Brain pericyte (primary cell): ENCODE data around the gene CTXN1.
"Not testable (repeated sequence)": the region's sequence is repeated elsewhere in the genome, so short reads cannot be mapped to it uniquely, and the experiment has no call there.

ENCODE experiments used
- DNase-seq: peaks from one replicate; pipeline ENCODE4 v3.0.0-alpha.2; 2012; ENCODE audit warnings: low read depth, low spot score

Gene CTXN1

GRCh38 chr19:7900931-7901330, 25.0 kb downstream of the CTXN1 start:
- DNase-seq: no peak

DNA sequence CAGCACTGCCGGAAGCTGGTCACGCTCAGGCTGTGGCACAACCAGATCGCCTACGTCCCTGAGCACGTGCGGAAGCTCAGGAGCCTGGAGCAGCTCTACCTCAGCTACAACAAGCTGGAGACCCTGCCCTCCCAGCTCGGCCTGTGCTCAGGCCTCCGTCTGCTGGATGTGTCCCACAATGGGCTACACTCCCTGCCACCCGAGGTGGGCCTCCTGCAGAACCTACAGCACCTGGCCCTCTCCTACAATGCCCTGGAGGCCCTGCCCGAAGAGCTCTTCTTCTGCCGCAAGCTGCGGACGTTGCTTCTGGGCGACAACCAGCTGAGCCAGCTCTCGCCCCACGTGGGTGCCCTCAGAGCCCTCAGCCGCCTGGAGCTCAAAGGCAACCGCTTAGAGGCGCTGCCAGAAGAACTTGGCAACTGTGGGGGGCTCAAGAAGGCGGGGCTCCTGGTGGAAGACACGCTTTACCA, 25.5 kb downstream of the CTXN1 start:
- DNase-seq: no peak

- no peak for DNase-seq
Measured at GRCh38 chr19:7899751-7900378, 26.1 kb downstream of the CTXN1 start.

- DNase-seq: no peak
Measured at GRCh38 chr19:7898967-7899366, 27.0 kb downstream of the CTXN1 start.

GRCh38 chr19:7897292-7897691, 28.6 kb downstream of the CTXN1 start:
- DNase-seq: no peak

DNA sequence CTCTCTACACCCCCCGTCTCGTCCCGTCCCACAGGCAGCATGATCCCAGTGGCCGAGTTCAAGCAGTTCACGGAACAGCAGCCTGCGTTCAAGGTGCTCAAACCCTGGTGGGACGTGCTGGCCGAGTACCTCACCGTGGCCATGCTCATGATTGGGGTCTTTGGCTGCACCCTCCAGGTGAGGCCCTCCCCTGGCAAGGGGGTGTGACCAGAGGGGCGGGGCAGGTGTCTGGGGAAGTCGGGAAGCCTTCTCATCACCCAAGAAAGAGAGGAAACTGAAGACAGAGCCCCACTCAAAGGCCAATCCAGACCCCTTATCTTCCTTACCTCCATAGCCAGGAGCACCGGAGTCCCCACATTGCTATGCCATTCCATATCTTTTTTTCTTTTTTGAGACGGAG, 30.4 kb downstream of the CTXN1 start:
- no peak for DNase-seq

GRCh38 chr19:7894612-7895309, 31.2 kb downstream of the CTXN1 start:
- no peak for DNase-seq

DNA sequence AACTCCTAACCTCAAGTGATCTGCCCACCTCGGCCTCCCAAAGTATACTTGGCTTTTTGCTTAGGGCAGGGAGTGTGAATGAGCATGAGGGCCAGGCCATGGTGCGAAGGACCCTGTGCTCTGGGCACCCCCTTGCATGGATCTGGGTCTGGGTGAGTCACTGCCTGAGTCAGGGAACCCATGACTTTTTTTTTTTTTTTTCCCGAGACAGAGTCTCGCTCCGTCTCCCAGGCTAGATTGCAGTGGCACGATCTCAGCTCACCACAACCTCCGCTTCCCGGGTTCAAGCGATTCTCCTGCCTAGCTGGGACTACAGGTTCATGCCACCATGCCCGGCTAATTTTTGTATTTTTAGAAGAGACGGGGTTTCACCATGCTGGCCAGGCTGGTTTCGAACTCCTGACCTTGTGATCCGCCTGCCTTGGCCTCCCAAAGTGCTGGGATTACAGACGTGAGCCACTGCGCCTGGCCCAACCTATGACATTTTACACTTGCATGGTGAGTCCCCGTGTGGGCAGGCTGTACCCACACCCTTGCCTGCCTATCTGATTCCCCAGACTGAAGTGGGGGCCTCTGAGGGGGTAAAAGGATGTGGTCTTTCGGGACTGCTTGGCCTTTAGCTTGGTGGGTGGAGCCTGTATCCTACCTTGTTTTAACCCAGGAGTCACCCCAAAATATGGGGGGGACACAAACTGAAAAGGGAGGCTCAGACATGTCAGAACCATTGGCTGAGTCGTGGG, 32.4 kb downstream of the CTXN1 start:
- not testable (repeated sequence) for DNase-seq

GRCh38 chr19:7888826-7889217, 37.1 kb downstream of the CTXN1 start:
- no peak for DNase-seq

- DNase-seq: no peak
Measured at GRCh38 chr19:7888145-7888825, 37.6 kb downstream of the CTXN1 start, which contains the start of gene LRRC8E. LRRC8E (plus strand) TSS chr19:7888510; CDS start chr19:7895604, 7,094 bp downstream.

DNA sequence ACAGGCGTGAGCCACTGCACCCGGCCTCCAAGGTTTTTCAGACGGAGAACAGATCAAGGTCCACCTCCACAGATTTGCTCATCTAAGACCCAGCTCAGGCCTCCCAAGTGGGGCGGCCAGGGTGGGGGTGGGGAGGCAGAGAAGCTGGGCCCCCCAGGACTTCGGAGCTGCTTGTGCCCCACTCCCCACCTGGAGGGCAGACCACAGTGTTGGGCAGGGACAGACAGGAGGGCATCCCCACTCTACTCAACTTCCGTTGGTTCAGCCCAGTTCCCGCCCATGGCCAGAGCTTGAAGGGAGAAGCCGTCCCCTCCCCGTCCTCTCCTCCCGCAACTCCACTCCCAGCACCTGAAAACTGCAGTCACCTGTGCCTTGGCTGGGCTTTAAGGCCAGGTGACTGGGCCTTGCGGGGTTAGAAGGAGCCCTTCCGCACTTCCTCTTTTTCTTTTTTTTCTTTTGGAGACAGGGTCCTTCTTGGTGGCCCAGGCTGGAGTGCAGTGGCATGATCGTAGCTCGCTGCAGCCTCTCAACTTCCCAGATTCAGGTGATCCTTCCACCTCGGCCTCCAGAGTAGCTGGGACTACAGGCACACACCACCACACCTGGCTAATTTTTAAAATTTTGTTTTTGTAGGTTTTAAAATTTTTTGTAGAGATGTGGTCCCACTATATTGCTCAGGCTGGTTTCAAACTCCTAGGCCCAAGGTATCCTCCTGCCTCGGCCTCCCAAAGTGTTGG, 38.4 kb downstream of the CTXN1 start:
- no peak for DNase-seq

- no peak for DNase-seq
Measured at GRCh38 chr19:7885818-7886217, 40.1 kb downstream of the CTXN1 start.

GRCh38 chr19:7883796-7884570, 42.0 kb downstream of the CTXN1 start:
- no peak for DNase-seq

- DNase-seq: no peak
Measured at GRCh38 chr19:7883105-7883504, 42.8 kb downstream of the CTXN1 start.

- DNase-seq: no peak
Measured at GRCh38 chr19:7881910-7882309, 44.0 kb downstream of the CTXN1 start.

DNA sequence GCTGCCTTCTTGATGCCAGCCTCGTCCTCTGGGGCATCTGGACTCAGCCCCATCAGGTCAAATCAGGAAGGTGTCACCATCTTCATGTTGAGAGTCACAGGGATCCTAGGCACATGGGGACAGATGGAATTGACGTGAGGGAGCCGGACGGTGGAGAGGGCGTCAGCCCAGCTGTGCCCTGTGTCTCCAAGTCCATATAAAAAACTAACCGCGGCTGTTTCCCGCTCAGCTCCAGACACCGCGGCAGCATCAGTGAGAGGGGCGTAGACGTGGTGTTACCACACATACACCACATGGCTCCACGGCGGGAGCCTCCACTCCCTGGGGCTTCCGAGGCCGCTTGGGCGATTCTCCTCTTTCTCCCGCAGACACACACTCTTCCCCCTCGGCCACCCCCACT, 46.1 kb downstream of the CTXN1 start:
- no peak for DNase-seq

GRCh38 chr19:7879111-7879807, 46.7 kb downstream of the CTXN1 start:
- DNase-seq: no peak

DNA sequence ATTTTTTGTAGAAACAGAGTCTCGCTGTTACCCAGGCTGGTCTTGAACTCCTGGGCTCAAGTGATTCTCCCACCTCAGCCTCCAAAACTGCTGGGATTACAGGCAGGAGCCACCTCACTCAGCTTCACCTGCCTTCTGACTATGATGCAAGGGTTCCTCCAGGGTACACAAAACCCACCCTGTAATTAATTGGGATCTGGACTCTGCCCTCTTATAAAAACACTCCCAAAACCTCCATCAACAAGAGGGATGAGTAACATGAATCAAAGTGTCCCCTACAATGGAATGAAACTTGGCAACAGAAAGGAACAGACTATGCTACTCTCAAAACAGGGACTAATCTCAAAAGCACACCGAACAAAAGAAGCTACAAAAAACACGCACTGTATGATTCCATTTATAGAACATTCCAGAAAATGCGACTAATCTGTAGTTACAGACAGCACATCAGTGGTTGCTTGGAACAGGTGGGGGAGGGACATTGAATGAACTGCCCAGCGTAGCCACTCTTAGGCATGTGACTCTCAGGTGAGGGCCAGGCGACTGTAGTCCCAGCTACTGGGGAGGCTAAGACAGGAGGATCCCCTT, 48.6 kb downstream of the CTXN1 start:
- no peak for DNase-seq

- no peak for DNase-seq
Measured at GRCh38 chr19:7874897-7875273, 51.0 kb downstream of the CTXN1 start.
